ENCODE data around the gene PPP2R2D.

PPP2R2D gene

DNA sequence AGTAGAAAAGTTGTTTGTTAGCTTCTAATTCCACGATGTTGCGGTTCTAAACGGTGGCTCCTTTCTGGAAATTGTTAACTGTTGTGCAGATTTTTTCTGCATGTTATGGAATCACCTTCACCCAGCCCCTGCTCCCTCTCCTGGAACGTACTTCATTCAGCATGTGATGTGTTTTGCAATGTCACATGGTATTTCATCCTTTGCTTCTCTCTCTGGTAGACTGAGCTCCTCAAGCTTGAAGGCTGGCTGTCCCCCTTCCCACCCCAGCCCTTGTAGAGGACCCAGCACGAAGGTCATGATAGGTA lies 4.4 kb downstream of the PPP2R2D start:
- Histone ChIP-seq H2BK120ac (ENCODE audit: low read depth, low read length) (no peak overlapping the region), H3K14ac (ENCODE audit: low read length) (no peak overlapping the region), H4K91ac (ENCODE audit: low read depth, low read length, poor library complexity) (no peak overlapping the region), H3K27ac (replicated peaks; ENCODE audit: low read length) (no peak overlapping the region), H3K9ac (ENCODE audit: low read depth, low read length, poor library complexity) (no peak overlapping the region), H2BK15ac (ENCODE audit: low read length) (no peak overlapping the region), H3K23ac (ENCODE audit: low read depth, low read length, poor library complexity) (no peak overlapping the region), H3K27me3 (ENCODE audit: control insufficient read depth in 3 of 3, insufficient read depth in 3 of 3, low read depth in 1 of 3, low read length in 3 of 3) (no peaks in the 10 kb centered on the region), H3K9me3 (replicated peaks in 1 of 2; ENCODE audit: control insufficient read depth in 2 of 2, insufficient read depth in 1 of 2, low read depth in 1 of 2, low read length in 2 of 2) (no peaks in the 10 kb centered on the region), H2AFZ (ENCODE audit: low read length) (no peak overlapping the region), H2BK12ac (ENCODE audit: low read length) (no peak overlapping the region), H2BK5ac (ENCODE audit: low read length) (no peak overlapping the region), H3K4me3 (ENCODE audit: low read length in 2 of 2) (no peak overlapping the region), H3K4ac (ENCODE audit: low read length) (no peak overlapping the region), H4K8ac (ENCODE audit: low read depth, low read length) (no peak overlapping the region), H2AK5ac (ENCODE audit: low read depth, low read length) (no peak overlapping the region), H3K4me2 (ENCODE audit: insufficient read depth, low read length, poor library complexity, severe bottlenecking) (no peak overlapping the region), H3K4me1 (ENCODE audit: control insufficient read depth in 2 of 2, insufficient read depth in 1 of 2, low read depth in 1 of 2, low read length in 2 of 2) (peaks cover 0 to 4% of the 10 kb centered on the region in 2 donors), H3K18ac (ENCODE audit: low read length) (no peak overlapping the region), H3K79me1 (ENCODE audit: low read depth, low read length) (peaks cover 10% of the 10 kb centered on the region), H3K36me3 (replicated peaks in 1 of 2; ENCODE audit: control insufficient read depth in 2 of 2, insufficient read depth in 2 of 2, low read length in 2 of 2) (peaks cover 11 to 61% of the 10 kb centered on the region in 2 donors)
- no CpG with 5 or more reads among the region's 5 CpGs for WGBS, 2 donors (ENCODE audit: extremely low coverage in 2 of 2, insufficient read length in 2 of 2, insufficient replicate concordance in 1 of 2)
- DNase-seq (ENCODE audit: low spot score) = no peak

DNA sequence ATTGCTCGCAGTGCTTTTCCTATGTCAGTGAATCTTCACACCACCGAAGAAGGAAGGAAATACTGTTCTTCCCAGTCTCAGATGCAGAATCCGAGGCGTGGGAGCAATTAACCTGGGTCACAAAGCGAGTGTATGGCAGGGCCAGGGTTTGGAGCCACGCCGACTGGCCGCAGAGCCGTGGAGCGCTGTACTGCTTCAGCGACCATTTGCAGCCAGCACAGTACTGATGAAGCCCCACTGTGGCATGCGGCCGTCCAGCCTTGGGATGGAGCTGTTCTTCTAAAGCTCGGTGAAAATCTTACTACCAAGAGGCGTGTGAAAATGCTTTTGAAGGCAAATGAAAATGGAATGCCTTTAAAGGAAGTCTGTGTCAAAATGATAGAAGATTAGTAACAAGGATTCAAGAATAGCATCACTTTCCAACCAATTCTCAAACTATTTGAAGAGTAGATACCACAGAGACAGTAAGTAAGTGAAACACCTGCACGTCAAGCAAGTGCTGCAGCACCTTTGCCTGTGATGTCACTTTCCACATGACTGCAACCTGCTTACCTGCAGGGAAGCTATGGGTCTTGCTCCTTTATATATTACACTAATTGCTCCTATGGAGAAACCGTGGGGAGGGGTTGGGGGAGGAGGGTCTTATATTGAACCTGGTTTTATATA lies 4.9 kb downstream of the PPP2R2D start:
- Histone ChIP-seq H3K27me3 (ENCODE audit: control insufficient read depth in 3 of 3, insufficient read depth in 3 of 3, low read depth in 1 of 3, low read length in 3 of 3) (no peaks in the 10 kb centered on the region), H3K4ac (ENCODE audit: low read length) (no peak overlapping the region), H3K27ac (replicated peaks; ENCODE audit: low read length) (no peak overlapping the region), H2BK120ac (ENCODE audit: low read depth, low read length) (no peak overlapping the region), H2AK5ac (ENCODE audit: low read depth, low read length) (no peak overlapping the region), H3K9ac (ENCODE audit: low read depth, low read length, poor library complexity) (no peak overlapping the region), H3K9me3 (replicated peaks in 1 of 2; ENCODE audit: control insufficient read depth in 2 of 2, insufficient read depth in 1 of 2, low read depth in 1 of 2, low read length in 2 of 2) (no peaks in the 10 kb centered on the region), H4K91ac (ENCODE audit: low read depth, low read length, poor library complexity) (no peak overlapping the region), H3K4me2 (ENCODE audit: insufficient read depth, low read length, poor library complexity, severe bottlenecking) (no peak overlapping the region), H2BK5ac (ENCODE audit: low read length) (no peak overlapping the region), H2AFZ (ENCODE audit: low read length) (no peak overlapping the region), H3K36me3 (replicated peaks in 1 of 2; ENCODE audit: control insufficient read depth in 2 of 2, insufficient read depth in 2 of 2, low read length in 2 of 2) (peaks cover 11 to 61% of the 10 kb centered on the region in 2 donors), H3K4me1 (ENCODE audit: control insufficient read depth in 2 of 2, insufficient read depth in 1 of 2, low read depth in 1 of 2, low read length in 2 of 2) (peaks cover 0 to 4% of the 10 kb centered on the region in 2 donors), H2BK15ac (ENCODE audit: low read length) (no peak overlapping the region), H3K23ac (ENCODE audit: low read depth, low read length, poor library complexity) (no peak overlapping the region), H3K14ac (ENCODE audit: low read length) (no peak overlapping the region), H2BK12ac (ENCODE audit: low read length) (no peak overlapping the region), H3K4me3 (ENCODE audit: low read length in 2 of 2) (no peak overlapping the region), H3K18ac (ENCODE audit: low read length) (no peak overlapping the region), H3K79me1 (ENCODE audit: low read depth, low read length) (peaks cover 10% of the 10 kb centered on the region), H4K8ac (ENCODE audit: low read depth, low read length) (no peak overlapping the region)
- no peak for DNase-seq (ENCODE audit: low spot score)
- WGBS, 2 donors (ENCODE audit: extremely low coverage in 2 of 2, insufficient read length in 2 of 2, insufficient replicate concordance in 1 of 2) = no CpG with 5 or more reads among the region's 17 CpGs

DNA sequence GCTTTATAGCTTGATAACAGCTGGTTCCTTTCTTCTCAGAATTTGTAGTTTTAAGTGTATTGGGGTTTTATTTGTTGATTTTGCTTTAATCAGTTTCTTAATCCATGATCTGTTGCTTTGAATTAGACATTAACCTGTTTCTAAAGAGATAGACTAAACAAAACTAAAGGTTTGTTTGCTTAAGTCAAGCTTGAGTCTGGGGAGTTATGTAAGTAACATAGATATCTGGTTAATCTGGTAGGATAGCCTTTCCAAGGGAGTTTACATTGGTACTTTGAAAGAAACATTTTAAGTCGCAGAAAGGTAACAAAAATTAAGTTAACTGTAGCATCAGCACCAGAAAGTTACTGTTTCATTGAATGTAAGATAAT lies 5.4 kb downstream of the PPP2R2D start:
- H2AFZ ChIP-seq (ENCODE audit: low read length) = no peak overlapping the region
- H3K4me1 ChIP-seq (ENCODE audit: control insufficient read depth in 2 of 2, insufficient read depth in 1 of 2, low read depth in 1 of 2, low read length in 2 of 2) = peaks cover 0 to 4% of the 10 kb centered on the region in 2 donors
- H3K9me3 ChIP-seq (replicated peaks in 1 of 2; ENCODE audit: control insufficient read depth in 2 of 2, insufficient read depth in 1 of 2, low read depth in 1 of 2, low read length in 2 of 2) = no peaks in the 10 kb centered on the region
- H3K18ac ChIP-seq (ENCODE audit: low read length) = no peak overlapping the region
- H2AK5ac ChIP-seq (ENCODE audit: low read depth, low read length) = no peak overlapping the region
- H3K36me3 ChIP-seq (replicated peaks in 1 of 2; ENCODE audit: control insufficient read depth in 2 of 2, insufficient read depth in 2 of 2, low read length in 2 of 2) = peaks cover 11 to 64% of the 10 kb centered on the region in 2 donors
- no CpG with 5 or more reads among the region's 1 CpG for WGBS, 2 donors (ENCODE audit: extremely low coverage in 2 of 2, insufficient read length in 2 of 2, insufficient replicate concordance in 1 of 2)
- no peak overlapping the region for H2BK12ac ChIP-seq (ENCODE audit: low read length)
- no peak overlapping the region for H3K14ac ChIP-seq (ENCODE audit: low read length)
- no peak overlapping the region for H4K8ac ChIP-seq (ENCODE audit: low read depth, low read length)
- DNase-seq (ENCODE audit: low spot score) = no peak
- H2BK120ac ChIP-seq (ENCODE audit: low read depth, low read length) = no peak overlapping the region
- H3K79me1 ChIP-seq (ENCODE audit: low read depth, low read length) = peaks cover 12% of the 10 kb centered on the region
- no peak overlapping the region for H3K4ac ChIP-seq (ENCODE audit: low read length)
- no peak overlapping the region for H2BK5ac ChIP-seq (ENCODE audit: low read length)
- H3K4me2 ChIP-seq (ENCODE audit: insufficient read depth, low read length, poor library complexity, severe bottlenecking) = no peak overlapping the region
- H3K9ac ChIP-seq (ENCODE audit: low read depth, low read length, poor library complexity) = no peak overlapping the region
- no peak overlapping the region for H2BK15ac ChIP-seq (ENCODE audit: low read length)
- H3K27ac ChIP-seq (replicated peaks; ENCODE audit: low read length) = no peak overlapping the region
- H3K23ac ChIP-seq (ENCODE audit: low read depth, low read length, poor library complexity) = no peak overlapping the region
- H3K27me3 ChIP-seq (ENCODE audit: control insufficient read depth in 3 of 3, insufficient read depth in 3 of 3, low read depth in 1 of 3, low read length in 3 of 3) = no peaks in the 10 kb centered on the region
- no peak overlapping the region for H3K4me3 ChIP-seq (ENCODE audit: low read length in 2 of 2)
- no peak overlapping the region for H4K91ac ChIP-seq (ENCODE audit: low read depth, low read length, poor library complexity)

DNA sequence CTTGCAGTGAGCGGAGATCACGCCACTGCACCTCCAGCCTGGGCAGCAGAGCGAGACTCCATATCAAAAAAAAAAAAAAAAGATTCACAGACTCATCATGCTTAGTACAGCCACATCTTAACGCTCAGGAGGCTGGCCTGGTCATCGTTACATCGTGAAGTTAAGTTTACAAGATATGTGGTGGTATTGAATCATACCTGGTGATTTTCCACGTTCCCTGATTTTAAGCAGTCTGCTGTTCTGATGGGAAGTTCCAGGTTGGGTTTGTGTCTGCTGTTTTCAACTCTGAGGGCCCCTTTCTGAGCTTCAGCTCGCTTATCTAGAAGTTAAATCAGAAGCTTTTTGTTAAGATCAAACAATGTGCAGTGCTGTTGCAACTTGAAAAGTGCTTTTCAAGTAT lies 6.9 kb downstream of the PPP2R2D start:
- H3K4me2 ChIP-seq (ENCODE audit: insufficient read depth, low read length, poor library complexity, severe bottlenecking) = no peak overlapping the region
- no peak overlapping the region for H3K14ac ChIP-seq (ENCODE audit: low read length)
- H3K36me3 ChIP-seq (replicated peaks in 1 of 2; ENCODE audit: control insufficient read depth in 2 of 2, insufficient read depth in 2 of 2, low read length in 2 of 2) = peaks cover 11 to 75% of the 10 kb centered on the region in 2 donors
- H2BK120ac ChIP-seq (ENCODE audit: low read depth, low read length) = no peak overlapping the region
- no CpG with 5 or more reads among the region's 8 CpGs for WGBS, 2 donors (ENCODE audit: extremely low coverage in 2 of 2, insufficient read length in 2 of 2, insufficient replicate concordance in 1 of 2)
- no peak overlapping the region for H2AFZ ChIP-seq (ENCODE audit: low read length)
- H3K4me1 ChIP-seq (ENCODE audit: control insufficient read depth in 2 of 2, insufficient read depth in 1 of 2, low read depth in 1 of 2, low read length in 2 of 2) = peaks cover 0 to 1% of the 10 kb centered on the region in 2 donors
- peaks cover 0 to 3% of the 10 kb centered on the region in 2 donors for H3K9me3 ChIP-seq (replicated peaks in 1 of 2; ENCODE audit: control insufficient read depth in 2 of 2, insufficient read depth in 1 of 2, low read depth in 1 of 2, low read length in 2 of 2)
- H2BK5ac ChIP-seq (ENCODE audit: low read length) = no peak overlapping the region
- no peak overlapping the region for H2BK12ac ChIP-seq (ENCODE audit: low read length)
- peaks cover 9% of the 10 kb centered on the region for H3K79me1 ChIP-seq (ENCODE audit: low read depth, low read length)
- H3K4me3 ChIP-seq (ENCODE audit: low read length in 2 of 2) = no peak overlapping the region
- H4K8ac ChIP-seq (ENCODE audit: low read depth, low read length) = no peak overlapping the region
- H3K23ac ChIP-seq (ENCODE audit: low read depth, low read length, poor library complexity) = no peak overlapping the region
- no peak overlapping the region for H4K91ac ChIP-seq (ENCODE audit: low read depth, low read length, poor library complexity)
- no peak overlapping the region for H3K4ac ChIP-seq (ENCODE audit: low read length)
- DNase-seq (ENCODE audit: low spot score) = no peak
- H3K9ac ChIP-seq (ENCODE audit: low read depth, low read length, poor library complexity) = no peak overlapping the region
- no peaks in the 10 kb centered on the region for H3K27me3 ChIP-seq (ENCODE audit: control insufficient read depth in 3 of 3, insufficient read depth in 3 of 3, low read depth in 1 of 3, low read length in 3 of 3)
- no peak overlapping the region for H2BK15ac ChIP-seq (ENCODE audit: low read length)
- H2AK5ac ChIP-seq (ENCODE audit: low read depth, low read length) = no peak overlapping the region
- no peak overlapping the region for H3K18ac ChIP-seq (ENCODE audit: low read length)
- no peak overlapping the region for H3K27ac ChIP-seq (replicated peaks; ENCODE audit: low read length)

All from neuronal stem cell (in vitro differentiated cells).